Panc1 (cell line): Measurements from ENCODE around the gene TSC2. TPM values are rescaled to one million over a fixed set of nuclear protein-coding genes. Genes with fewer than 3 reads are reported as not detected.

Experiments
- ATAC-seq: fragments of 200-7000 bp; cut with Tn5 transposase; 2 replicates; pipeline ENCODE4 v1.9.1; 2020; ENCODE audit warnings: mild to moderate bottlenecking, moderate library complexity
- BruUV-seq: library from RNA; stranded (reverse); fragments of 400-500 nt; replicated peaks from 2 replicates; lab custom pipeline; 2021; lab: Mats Ljungman, UMichigan
- CTCF ChIA-PET: fragments of 300-600 bp; sonication (Branson Sonifier 250); formaldehyde crosslinking; loops from one replicate; lab custom pipeline; 2022; ENCODE audit warnings: antibody characterized with exemption; lab: Charles Lee
- POLR2A ChIA-PET: fragments of 300-600 bp; sonication (Branson Sonifier 250); formaldehyde crosslinking; loops from one replicate; lab custom pipeline; 2022; ENCODE audit warnings: antibody characterized with exemption; lab: Charles Lee
- DNase-seq: peaks from one replicate; pipeline ENCODE4 v3.0.0-alpha.2; 2010; ENCODE audit warnings: low read depth, low spot score
- H3K27ac ChIP-seq: 2 replicates; pipeline ENCODE4 v1.5.1; 2011; ENCODE audit warnings: mild to moderate bottlenecking, low read length, inconsistent platforms
- H3K27me3 ChIP-seq: fragments of 200-500 bp; sonication (Bioruptor generic); 2 replicates; pipeline ENCODE4 v1.6.0; 2014; ENCODE audit warnings: low read length, inconsistent platforms; ENCODE audit not compliant: control insufficient read depth, insufficient read depth
- H3K36me3 ChIP-seq: fragments of 200-500 bp; sonication (Bioruptor generic); 2 replicates; pipeline ENCODE4 v1.5.1; 2014; ENCODE audit warnings: inconsistent platforms, mild to moderate bottlenecking, low read length, moderate library complexity; ENCODE audit not compliant: control insufficient read depth, insufficient read depth
- H3K4me1 ChIP-seq: 2 replicates; pipeline ENCODE4 v1.5.1; 2011; ENCODE audit warnings: inconsistent platforms, mild to moderate bottlenecking, low read length, moderate library complexity; ENCODE audit not compliant: control insufficient read depth, insufficient read depth
- H3K4me3 ChIP-seq, 2 experiments: 2 replicates each; pipeline ENCODE4 v1.5.1; 2011 to 2012; ENCODE audit warnings: low read depth in 2 of 2, low read length in 2 of 2, mild to moderate bottlenecking in 2 of 2, inconsistent platforms in 1 of 2, moderate library complexity in 1 of 2
- H3K9me3 ChIP-seq: fragments of 200-500 bp; sonication (Bioruptor generic); 2 replicates; pipeline ENCODE4 v1.5.1; 2014; ENCODE audit warnings: low read depth, mild to moderate bottlenecking, inconsistent platforms, low read length, moderate library complexity; ENCODE audit not compliant: control insufficient read depth, insufficient read depth
- POLR2AphosphoS5 ChIP-seq: IDR thresholded peaks from 2 replicates; pipeline ENCODE4 v1.6.1; 2012; ENCODE audit warnings: mild to moderate bottlenecking, low read depth, low read length, moderate library complexity
- SIN3A ChIP-seq: IDR thresholded peaks from 2 replicates; pipeline ENCODE4 v1.6.1; 2012; ENCODE audit warnings: low read depth, mild to moderate bottlenecking, low read length, moderate library complexity, borderline replicate concordance; ENCODE audit not compliant: insufficient read depth
- TCF7L2 ChIP-seq: IDR thresholded peaks from 2 replicates; pipeline ENCODE4 v1.6.1; 2011; ENCODE audit warnings: mild to moderate bottlenecking, low read depth, low read length, inconsistent platforms
- in situ Hi-C: cut with HindIII; loops from 2 replicates; pipeline ENCODE4 v1.10.0; 2016; ENCODE audit warnings: low sequenced_read_pairs, low pct_unique_long_range_greater_than_20kb
- intact Hi-C: fragments of 100-400 bp; cut with micrococcal nuclease; formaldehyde crosslinking; loops from one replicate; pipeline ENCODE4 v1.10.0; 2022; ENCODE audit not compliant: unreplicated experiment
- total RNA-seq: library from RNA; stranded (reverse); gene quantifications from one replicate; pipeline ENCODE4 v1.2.1, GENCODE V29; 2021; ENCODE audit not compliant: unreplicated experiment
- TF ChIP-seq, protein P1 (sequence below), 2 experiments: IDR thresholded peaks; 2 replicates each; pipeline ENCODE4 v1.6.1; 2011 to 2012; ENCODE audit warnings: low read depth in 2 of 2, control low read depth in 1 of 2, low read length in 1 of 2, mild to moderate bottlenecking in 1 of 2, moderate library complexity in 1 of 2; ENCODE audit not compliant: insufficient read depth in 1 of 2
- TF ChIP-seq, protein P2 (sequence below): fragments of 450-650 bp; IDR thresholded peaks from 2 replicates; pipeline ENCODE4 v1.5.1; 2017; ENCODE audit warnings: mild to moderate bottlenecking

Gene TSC2
- total RNA-seq, 1 experiment from 2014 or later: 115 TPM

DNA sequence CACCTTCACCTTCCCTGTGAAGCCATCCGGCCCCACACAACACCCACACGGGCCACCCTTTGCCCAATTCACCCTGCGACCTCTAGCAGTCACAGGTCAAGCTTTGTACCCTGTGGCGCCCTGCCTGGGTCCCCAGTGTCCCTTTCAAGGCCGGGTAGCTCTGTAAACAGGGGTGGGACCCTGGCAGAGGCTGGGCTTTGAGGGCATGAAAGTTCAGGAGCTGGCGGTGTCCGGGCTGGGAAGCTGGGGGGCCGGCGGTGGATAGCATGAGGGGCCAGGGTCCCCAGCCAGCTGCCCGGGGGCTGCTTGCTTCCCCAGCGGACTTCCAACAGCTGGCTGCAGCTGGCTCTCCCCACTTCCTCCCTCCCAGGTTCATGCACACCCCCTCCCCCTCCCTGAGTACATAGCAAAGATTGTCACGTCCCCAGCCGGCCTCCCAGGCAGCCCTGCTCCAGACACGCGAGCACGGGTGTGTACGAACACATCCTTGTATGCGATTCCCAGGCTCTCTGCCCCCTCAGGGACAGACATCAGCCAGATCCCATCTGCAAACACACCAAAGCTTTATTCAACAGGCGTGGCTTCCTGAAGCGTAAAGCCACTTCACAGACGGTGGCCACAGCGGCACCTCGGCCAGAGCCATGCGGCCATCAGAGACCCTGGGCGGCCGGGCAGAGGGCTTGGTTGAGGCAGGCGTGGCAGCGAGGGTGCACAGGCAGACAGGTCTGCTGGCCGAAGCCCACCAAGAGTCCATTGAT lies 8.3 kb upstream of the TSC2 start:
- peaks cover 70% of the 10 kb centered on the region for H3K4me1 ChIP-seq
- no peaks in the 10 kb centered on the region for H3K36me3 ChIP-seq
- ATAC-seq: peak; percentile 24
- POLR2A ChIA-PET: interaction anchor here (0.9 kb wide), 1 partner anchor 113 kb away, joined by 8 read pairs; no protein-coding TSS in a partner anchor
- CTCF ChIA-PET: interaction anchor here (0.7 kb wide), 1 partner anchor 270 kb away, joined by 3 read pairs; no protein-coding TSS in a partner anchor
- TF ChIP-seq POLR2AphosphoS5: peak; percentile 63; the same call in 1 of the 2 replicates
- TF ChIP-seq TCF7L2: peak; percentile 34; the same call in 1 of the 2 replicates
- TF ChIP-seq, protein P1, sequence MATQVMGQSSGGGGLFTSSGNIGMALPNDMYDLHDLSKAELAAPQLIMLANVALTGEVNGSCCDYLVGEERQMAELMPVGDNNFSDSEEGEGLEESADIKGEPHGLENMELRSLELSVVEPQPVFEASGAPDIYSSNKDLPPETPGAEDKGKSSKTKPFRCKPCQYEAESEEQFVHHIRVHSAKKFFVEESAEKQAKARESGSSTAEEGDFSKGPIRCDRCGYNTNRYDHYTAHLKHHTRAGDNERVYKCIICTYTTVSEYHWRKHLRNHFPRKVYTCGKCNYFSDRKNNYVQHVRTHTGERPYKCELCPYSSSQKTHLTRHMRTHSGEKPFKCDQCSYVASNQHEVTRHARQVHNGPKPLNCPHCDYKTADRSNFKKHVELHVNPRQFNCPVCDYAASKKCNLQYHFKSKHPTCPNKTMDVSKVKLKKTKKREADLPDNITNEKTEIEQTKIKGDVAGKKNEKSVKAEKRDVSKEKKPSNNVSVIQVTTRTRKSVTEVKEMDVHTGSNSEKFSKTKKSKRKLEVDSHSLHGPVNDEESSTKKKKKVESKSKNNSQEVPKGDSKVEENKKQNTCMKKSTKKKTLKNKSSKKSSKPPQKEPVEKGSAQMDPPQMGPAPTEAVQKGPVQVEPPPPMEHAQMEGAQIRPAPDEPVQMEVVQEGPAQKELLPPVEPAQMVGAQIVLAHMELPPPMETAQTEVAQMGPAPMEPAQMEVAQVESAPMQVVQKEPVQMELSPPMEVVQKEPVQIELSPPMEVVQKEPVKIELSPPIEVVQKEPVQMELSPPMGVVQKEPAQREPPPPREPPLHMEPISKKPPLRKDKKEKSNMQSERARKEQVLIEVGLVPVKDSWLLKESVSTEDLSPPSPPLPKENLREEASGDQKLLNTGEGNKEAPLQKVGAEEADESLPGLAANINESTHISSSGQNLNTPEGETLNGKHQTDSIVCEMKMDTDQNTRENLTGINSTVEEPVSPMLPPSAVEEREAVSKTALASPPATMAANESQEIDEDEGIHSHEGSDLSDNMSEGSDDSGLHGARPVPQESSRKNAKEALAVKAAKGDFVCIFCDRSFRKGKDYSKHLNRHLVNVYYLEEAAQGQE (IDR thresholded peaks at IDR 0.05; ENCODE audit: insufficient read depth in 1 of 2, low read depth in 2 of 2, low read length in 1 of 2): no peak
- peak overlapping the region; percentile 82 for H3K27ac ChIP-seq
- no peak for DNase-seq
- no peaks in the 10 kb centered on the region for H3K27me3 ChIP-seq
- intact Hi-C loops: no loop called here
- no peak overlapping the region for H3K4me3 ChIP-seq
- in situ Hi-C loops: no loop called here
- no peaks in the 10 kb centered on the region for H3K9me3 ChIP-seq
- no TSS peak for BruUV-seq

DNA sequence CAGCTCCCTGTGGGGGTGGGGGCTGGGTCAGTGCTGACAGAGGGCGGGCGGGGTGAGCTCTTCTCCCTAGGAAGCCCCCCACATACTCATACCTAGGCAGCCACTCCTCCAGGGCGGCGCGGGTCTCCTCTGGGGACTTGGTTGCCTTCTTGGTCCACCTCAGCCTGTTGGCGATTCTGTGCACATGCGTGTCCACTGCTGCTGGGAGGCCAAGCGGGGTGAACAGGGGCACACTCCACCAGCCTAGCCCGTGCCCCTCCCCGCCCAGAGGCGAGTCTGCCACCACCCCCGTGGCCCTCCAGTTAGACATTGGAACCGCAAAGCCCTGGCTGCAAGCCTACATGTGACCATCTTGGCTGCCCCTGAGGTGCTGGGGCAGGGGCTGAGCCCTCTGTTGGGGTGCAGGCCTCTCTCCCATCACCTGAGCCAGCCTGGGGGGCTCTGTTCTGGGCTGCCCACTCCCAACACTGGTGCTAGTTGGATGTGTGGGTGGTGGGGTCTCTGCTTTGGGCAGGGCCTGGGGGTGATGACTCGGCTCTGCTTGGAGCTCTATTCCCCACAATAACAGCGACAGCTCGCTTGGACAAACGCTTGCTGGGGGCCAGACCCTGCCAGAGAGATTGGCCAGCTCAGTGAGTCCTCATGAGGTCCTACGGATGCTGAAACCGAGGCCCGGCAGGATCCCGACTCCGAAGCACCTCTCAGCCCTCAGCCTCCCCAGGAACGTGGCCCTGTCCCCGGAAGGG lies 7.6 kb upstream of the TSC2 start:
- H3K4me3 ChIP-seq: no peak overlapping the region
- ChIA-PET POLR2A (interaction anchor here (0.9 kb wide), 1 partner anchor 112 kb away, joined by 8 read pairs; no protein-coding TSS in a partner anchor), CTCF (interaction anchor here (0.7 kb wide), 1 partner anchor 271 kb away, joined by 3 read pairs; no protein-coding TSS in a partner anchor)
- ATAC-seq (peak; percentile 9), DNase-seq (no peak)
- TF ChIP-seq TCF7L2 (no peak), POLR2AphosphoS5 (no peak; the same call in 1 of the 2 replicates), SIN3A (no peak)
- TF ChIP-seq, protein P1 (IDR thresholded peaks at IDR 0.05; ENCODE audit: insufficient read depth in 1 of 2, low read depth in 2 of 2, low read length in 1 of 2): no peak
- TF ChIP-seq, protein P2, sequence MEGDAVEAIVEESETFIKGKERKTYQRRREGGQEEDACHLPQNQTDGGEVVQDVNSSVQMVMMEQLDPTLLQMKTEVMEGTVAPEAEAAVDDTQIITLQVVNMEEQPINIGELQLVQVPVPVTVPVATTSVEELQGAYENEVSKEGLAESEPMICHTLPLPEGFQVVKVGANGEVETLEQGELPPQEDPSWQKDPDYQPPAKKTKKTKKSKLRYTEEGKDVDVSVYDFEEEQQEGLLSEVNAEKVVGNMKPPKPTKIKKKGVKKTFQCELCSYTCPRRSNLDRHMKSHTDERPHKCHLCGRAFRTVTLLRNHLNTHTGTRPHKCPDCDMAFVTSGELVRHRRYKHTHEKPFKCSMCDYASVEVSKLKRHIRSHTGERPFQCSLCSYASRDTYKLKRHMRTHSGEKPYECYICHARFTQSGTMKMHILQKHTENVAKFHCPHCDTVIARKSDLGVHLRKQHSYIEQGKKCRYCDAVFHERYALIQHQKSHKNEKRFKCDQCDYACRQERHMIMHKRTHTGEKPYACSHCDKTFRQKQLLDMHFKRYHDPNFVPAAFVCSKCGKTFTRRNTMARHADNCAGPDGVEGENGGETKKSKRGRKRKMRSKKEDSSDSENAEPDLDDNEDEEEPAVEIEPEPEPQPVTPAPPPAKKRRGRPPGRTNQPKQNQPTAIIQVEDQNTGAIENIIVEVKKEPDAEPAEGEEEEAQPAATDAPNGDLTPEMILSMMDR: no peak
- in situ Hi-C loops (no loop called here), intact Hi-C loops (no loop called here)
- H3K27ac ChIP-seq: peak overlapping the region; percentile 82
- H3K27me3 ChIP-seq: no peaks in the 10 kb centered on the region
- BruUV-seq: no TSS peak
- H3K9me3 ChIP-seq: no peaks in the 10 kb centered on the region
- peaks cover 63% of the 10 kb centered on the region for H3K4me1 ChIP-seq
- no peaks in the 10 kb centered on the region for H3K36me3 ChIP-seq
